ENCODE results near the gene CEACAM18. TPM values are rescaled to one million over a fixed set of nuclear protein-coding genes. Genes with fewer than 3 reads are reported as not detected.

CEACAM18 gene
- total and polyA plus RNA-seq, 10 of the 15 experiments (the other 5 are each of a cell fraction or from before 2014, with no cell fraction given), result not detected

GRCh38 chr19:51473009-51473707 is 5.2 kb upstream of the CEACAM18 start:
- DNase-seq (ENCODE audit: low read depth, low spot score) (peak; percentile 15), FAIRE-seq (peak; percentile 90), ATAC-seq (peak; percentile 91)
- RAD21 ChIA-PET (ENCODE audit: unreplicated experiment), result interaction anchor here (1.4 to 5.4 kb wide), 5 partner anchors 12 to 305 kb away, joined by 3 to 133 read pairs (median 4); no protein-coding TSS in a partner anchor
- H3K4me2 ChIP-seq (ENCODE audit: control insufficient read depth, insufficient read depth), result no peak overlapping the region
- intact Hi-C loops (cut with micrococcal nuclease; ENCODE audit: unreplicated experiment), result loop anchor here (1.0 to 5.0 kb wide), 2 partner anchors 39 to 184 kb away; no protein-coding TSS in a partner anchor
- no peaks in the 10 kb centered on the region; the same call in 1 of the 2 replicates for H4K20me1 ChIP-seq (ENCODE audit: control insufficient read depth, insufficient read depth)
- H3K4me1 ChIP-seq (ENCODE audit: control insufficient read depth, insufficient read depth, low read length), result no peaks in the 10 kb centered on the region
- SMC1A ChIA-PET (ENCODE audit: uncharacterized antibody, unreplicated experiment), result interaction anchor here (0.6 to 6.4 kb wide), 15 partner anchors 9 to 305 kb away, joined by 3 to 110 read pairs (median 4); partner anchors contain the start of gene SIGLEC10
- no peaks in the 10 kb centered on the region; a peak in 1 of 4 replicates for H3K27me3 ChIP-seq (replicated peaks in 1 of 2; ENCODE audit: control insufficient read depth in 2 of 2, insufficient read depth in 2 of 2, low read length in 1 of 2)
- 19% methylated on average over 7 of the region's 7 CpGs for WGBS (ENCODE audit: insufficient coverage, insufficient replicate concordance, low lambda C conversion rate, missing lambda C conversion rate)
- H3K9me3 ChIP-seq (replicated peaks; ENCODE audit: control insufficient read depth, insufficient read depth, low read length), result no peaks in the 10 kb centered on the region; the same call in 2 of the 3 replicates
- no peak overlapping the region for H3K27ac ChIP-seq (ENCODE audit: control insufficient read depth, insufficient read depth)
- no peak overlapping the region for H2AFZ ChIP-seq (ENCODE audit: control insufficient read depth, low read depth, low read length)
- no peaks in the 10 kb centered on the region for H3K79me2 ChIP-seq (ENCODE audit: control insufficient read depth, insufficient read depth, low read length)
- in situ Hi-C loops (cut with MboI), result loop anchor here (5.0 kb wide), 1 partner anchor 184 kb away; no protein-coding TSS in a partner anchor
- POLR2A ChIA-PET, result no interaction called here
- CTCF ChIA-PET, result interaction anchor here (0.6 to 10.8 kb wide), 31 partner anchors 9 to 1349 kb away, joined by 3 to 281 read pairs (median 4); no protein-coding TSS in a partner anchor
- H3K9ac ChIP-seq (ENCODE audit: control insufficient read depth, insufficient read depth, low read length), result no peak overlapping the region
- H3K4me3 ChIP-seq, result no peak overlapping the region
- H3K36me3 ChIP-seq (ENCODE audit: control insufficient read depth in 2 of 2, insufficient read depth in 2 of 2, low read length in 1 of 2), result no peaks in the 10 kb centered on the region
- BruUV-seq (replicated peaks), result no TSS peak
- TF ChIP-seq USF2 (IDR thresholded peaks at IDR 0.05; ENCODE audit: borderline replicate concordance, low read depth, low read length) (no peak), POLR2AphosphoS5 (IDR thresholded peaks at IDR 0.05; ENCODE audit: low read length) (no peak), NR2C2 (IDR thresholded peaks at IDR 0.05; ENCODE audit: borderline replicate concordance, control insufficient read depth, insufficient read length, low read depth) (no peak), ZBED1 (IDR thresholded peaks at IDR 0.05; ENCODE audit: borderline replicate concordance) (no peak), RFX5 (IDR thresholded peaks at IDR 0.05; ENCODE audit: low read depth, low read length) (no peak), HCFC1 (IDR thresholded peaks at IDR 0.05; ENCODE audit: low read length) (no peak), SMC3 (IDR thresholded peaks at IDR 0.05; ENCODE audit: borderline replicate concordance, low read length) (peak; percentile 98), CTCF (IDR thresholded peaks at IDR 0.05 in 2 of 3, conservative IDR thresholded peaks at IDR 0.05 in 1 of 3; ENCODE audit: control insufficient read depth in 2 of 3, extremely low read depth in 1 of 3, insufficient read depth in 1 of 3, low read depth in 3 of 3, low read length in 3 of 3) (peak; percentile 65 to 93 (median 86)), ZBTB40 (IDR thresholded peaks at IDR 0.05; ENCODE audit: borderline replicate concordance) (no peak), CBFB (IDR thresholded peaks at IDR 0.05; ENCODE audit: low read depth) (no peak), JUND (IDR thresholded peaks at IDR 0.05; ENCODE audit: low read depth, low read length) (no peak), ZZZ3 (IDR thresholded peaks at IDR 0.05; ENCODE audit: control insufficient read depth, insufficient read length, low read depth) (no peak), YY1 (IDR thresholded peaks at IDR 0.05; ENCODE audit: low read depth, low read length) (peak; percentile 66; the same call in 1 of the 2 replicates), RUNX3 (IDR thresholded peaks at IDR 0.05; ENCODE audit: low read length) (peak; percentile 31; the same call in 1 of the 2 replicates)
- TF ChIP-seq, protein P1, sequence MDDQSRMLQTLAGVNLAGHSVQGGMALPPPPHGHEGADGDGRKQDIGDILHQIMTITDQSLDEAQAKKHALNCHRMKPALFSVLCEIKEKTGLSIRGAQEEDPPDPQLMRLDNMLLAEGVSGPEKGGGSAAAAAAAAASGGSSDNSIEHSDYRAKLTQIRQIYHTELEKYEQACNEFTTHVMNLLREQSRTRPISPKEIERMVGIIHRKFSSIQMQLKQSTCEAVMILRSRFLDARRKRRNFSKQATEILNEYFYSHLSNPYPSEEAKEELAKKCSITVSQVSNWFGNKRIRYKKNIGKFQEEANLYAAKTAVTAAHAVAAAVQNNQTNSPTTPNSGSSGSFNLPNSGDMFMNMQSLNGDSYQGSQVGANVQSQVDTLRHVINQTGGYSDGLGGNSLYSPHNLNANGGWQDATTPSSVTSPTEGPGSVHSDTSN (IDR thresholded peaks at IDR 0.05; ENCODE audit: insufficient replicate concordance, low read depth, low read length), result no peak

Data from GM12878 (cell line).